RCC 7860 (cell line): ENCODE results near the gene PCF11.
A peak's percentile ranks its signal among the peaks of the same experiment; 100 is the strongest.
"Not testable (repeated sequence)": the region's sequence is repeated elsewhere in the genome, so short reads cannot be mapped to it uniquely, and the experiment has no call there.

ENCODE experiments used
- DNase-seq: peaks from one replicate; pipeline ENCODE4 v3.0.0-alpha.2; 2015; ENCODE audit warnings: low spot score
- FAIRE-seq: peaks from 2 replicates; lab custom pipeline; 2012; peaks lifted over from hg19 to GRCh38; lab: Jason Lieb, UNC

PCF11 gene

GRCh38 chr11:83192606-83193245 is 35.8 kb downstream of the PCF11 start:
- no peak for DNase-seq
- FAIRE-seq, result no peak

GRCh38 chr11:83193315-83194280 is 36.7 kb downstream of the PCF11 start, which contains the start of gene ANKRD42:
TSS of gene ANKRD42 (plus strand) at chr11:83193712. CDS start at chr11:83194671, 959 bp downstream.
- peak; percentile 18 for FAIRE-seq
- DNase-seq, result peak; percentile 85

- FAIRE-seq (no peak), DNase-seq (peak; percentile 49)
Observed at GRCh38 chr11:83194281-83195142, 37.6 kb downstream of the PCF11 start.

- no peak for DNase-seq
- FAIRE-seq, result no peak
Observed at GRCh38 chr11:83195143-83195466, 38.2 kb downstream of the PCF11 start.

GRCh38 chr11:83195649-83196048 is 38.7 kb downstream of the PCF11 start:
- DNase-seq (no peak), FAIRE-seq (no peak)

- FAIRE-seq (no peak), DNase-seq (no peak)
Observed at GRCh38 chr11:83200035-83200434, 43.1 kb downstream of the PCF11 start.

- FAIRE-seq, result no peak
- DNase-seq, result no peak
Observed at GRCh38 chr11:83205608-83206185, 48.8 kb downstream of the PCF11 start.

GRCh38 chr11:83206221-83206620 is 49.3 kb downstream of the PCF11 start:
- no peak for FAIRE-seq

GRCh38 chr11:83206771-83207382 is 49.9 kb downstream of the PCF11 start:
- DNase-seq, FAIRE-seq: not testable (repeated sequence)

More at GRCh38 chr11:83206221-83206620, 49.3 kb downstream of the PCF11 start:
- no peak for DNase-seq

GRCh38 chr11:83219095-83219494 is 62.2 kb downstream of the PCF11 start:
- DNase-seq (no peak), FAIRE-seq (no peak)

GRCh38 chr11:83220260-83220659 is 63.3 kb downstream of the PCF11 start:
- DNase-seq, result no peak
- FAIRE-seq, result no peak

GRCh38 chr11:83221694-83222093 is 64.8 kb downstream of the PCF11 start:
- FAIRE-seq (no peak), DNase-seq (no peak)

GRCh38 chr11:83222499-83222898 is 65.6 kb downstream of the PCF11 start:
- DNase-seq (no peak), FAIRE-seq (no peak)

- no peak for DNase-seq
- FAIRE-seq, result no peak
Observed at GRCh38 chr11:83223457-83223856, 66.5 kb downstream of the PCF11 start.

- FAIRE-seq (no peak), DNase-seq (no peak)
Observed at GRCh38 chr11:83235825-83236224, 78.9 kb downstream of the PCF11 start.
